ENCODE results near the gene MLEC. TPM values are rescaled to one million over a fixed set of nuclear protein-coding genes. Genes with fewer than 3 reads are reported as not detected.

The MLEC gene
- total RNA-seq, 1 donor from 2014 or later = 172 TPM

DNA sequence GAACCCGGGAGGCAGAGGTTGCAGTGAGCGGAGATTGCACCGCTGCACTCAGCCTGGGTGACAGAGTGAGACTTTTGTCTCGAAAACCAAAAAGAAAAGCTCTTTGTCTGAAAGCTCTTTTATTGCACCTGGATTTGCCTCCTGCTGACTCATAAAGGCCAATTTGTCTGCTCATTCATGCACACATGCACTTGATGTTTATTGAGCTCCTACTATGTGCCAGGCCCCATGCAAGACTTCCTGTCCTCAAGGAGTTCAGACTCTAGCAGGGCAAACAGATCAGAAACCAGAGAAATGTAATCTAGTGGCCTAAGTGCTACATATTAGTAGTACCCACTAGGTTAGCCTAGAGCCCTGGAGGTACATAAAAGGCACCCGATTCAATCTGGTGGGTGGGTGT, 16.3 kb upstream of the MLEC start:
- Mint-ChIP-seq H3K36me3 (no peaks in the 10 kb centered on the region), H3K27me3 (peaks cover 4% of the 10 kb centered on the region), H3K9me3 (no peaks in the 10 kb centered on the region), H3K27ac (no peak overlapping the region), H3K4me3 (no peak overlapping the region), H3K4me1 (ENCODE audit: unreplicated experiment) (peaks cover 7% of the 10 kb centered on the region)
- DNase-seq (ENCODE audit: extremely low spot score, unreplicated experiment) = no peak
- TF ChIP-seq, protein P1, sequence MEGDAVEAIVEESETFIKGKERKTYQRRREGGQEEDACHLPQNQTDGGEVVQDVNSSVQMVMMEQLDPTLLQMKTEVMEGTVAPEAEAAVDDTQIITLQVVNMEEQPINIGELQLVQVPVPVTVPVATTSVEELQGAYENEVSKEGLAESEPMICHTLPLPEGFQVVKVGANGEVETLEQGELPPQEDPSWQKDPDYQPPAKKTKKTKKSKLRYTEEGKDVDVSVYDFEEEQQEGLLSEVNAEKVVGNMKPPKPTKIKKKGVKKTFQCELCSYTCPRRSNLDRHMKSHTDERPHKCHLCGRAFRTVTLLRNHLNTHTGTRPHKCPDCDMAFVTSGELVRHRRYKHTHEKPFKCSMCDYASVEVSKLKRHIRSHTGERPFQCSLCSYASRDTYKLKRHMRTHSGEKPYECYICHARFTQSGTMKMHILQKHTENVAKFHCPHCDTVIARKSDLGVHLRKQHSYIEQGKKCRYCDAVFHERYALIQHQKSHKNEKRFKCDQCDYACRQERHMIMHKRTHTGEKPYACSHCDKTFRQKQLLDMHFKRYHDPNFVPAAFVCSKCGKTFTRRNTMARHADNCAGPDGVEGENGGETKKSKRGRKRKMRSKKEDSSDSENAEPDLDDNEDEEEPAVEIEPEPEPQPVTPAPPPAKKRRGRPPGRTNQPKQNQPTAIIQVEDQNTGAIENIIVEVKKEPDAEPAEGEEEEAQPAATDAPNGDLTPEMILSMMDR (conservative IDR thresholded peaks at IDR 0.05) = no peak

DNA sequence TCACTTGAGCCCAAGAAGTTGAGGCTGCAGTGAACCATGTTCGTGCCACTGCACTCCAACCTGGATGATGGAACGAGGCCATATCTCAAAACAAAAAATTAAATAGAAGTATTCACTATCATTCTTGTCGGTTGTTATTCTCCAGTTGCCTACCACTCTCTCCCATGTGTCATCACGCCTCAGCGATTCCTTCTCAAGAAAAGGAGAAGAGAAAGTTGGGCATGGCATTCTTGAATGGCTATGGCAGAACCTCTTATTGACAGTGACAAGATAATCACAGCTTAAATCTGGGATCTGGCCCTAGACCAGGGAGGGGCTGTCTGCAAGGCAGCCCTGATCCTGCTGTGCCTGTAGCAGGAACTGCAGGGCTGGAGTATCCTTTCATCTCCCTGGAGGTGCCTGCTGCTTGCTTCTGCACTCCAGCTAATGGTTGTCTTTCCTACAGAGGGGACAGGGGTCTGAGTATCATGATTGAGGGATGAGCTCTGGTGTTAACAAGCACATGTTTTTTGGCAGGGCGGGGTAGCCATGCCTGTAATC, 12.8 kb upstream of the MLEC start:
- DNase-seq (ENCODE audit: extremely low spot score, unreplicated experiment) = no peak
- Mint-ChIP-seq H3K27me3 (no peaks in the 10 kb centered on the region), H3K4me3 (no peak overlapping the region), H3K27ac (no peak overlapping the region), H3K36me3 (no peaks in the 10 kb centered on the region), H3K9me3 (no peaks in the 10 kb centered on the region), H3K4me1 (ENCODE audit: unreplicated experiment) (peaks cover 5% of the 10 kb centered on the region)
- TF ChIP-seq, protein P1 (conservative IDR thresholded peaks at IDR 0.05) = no peak

DNA sequence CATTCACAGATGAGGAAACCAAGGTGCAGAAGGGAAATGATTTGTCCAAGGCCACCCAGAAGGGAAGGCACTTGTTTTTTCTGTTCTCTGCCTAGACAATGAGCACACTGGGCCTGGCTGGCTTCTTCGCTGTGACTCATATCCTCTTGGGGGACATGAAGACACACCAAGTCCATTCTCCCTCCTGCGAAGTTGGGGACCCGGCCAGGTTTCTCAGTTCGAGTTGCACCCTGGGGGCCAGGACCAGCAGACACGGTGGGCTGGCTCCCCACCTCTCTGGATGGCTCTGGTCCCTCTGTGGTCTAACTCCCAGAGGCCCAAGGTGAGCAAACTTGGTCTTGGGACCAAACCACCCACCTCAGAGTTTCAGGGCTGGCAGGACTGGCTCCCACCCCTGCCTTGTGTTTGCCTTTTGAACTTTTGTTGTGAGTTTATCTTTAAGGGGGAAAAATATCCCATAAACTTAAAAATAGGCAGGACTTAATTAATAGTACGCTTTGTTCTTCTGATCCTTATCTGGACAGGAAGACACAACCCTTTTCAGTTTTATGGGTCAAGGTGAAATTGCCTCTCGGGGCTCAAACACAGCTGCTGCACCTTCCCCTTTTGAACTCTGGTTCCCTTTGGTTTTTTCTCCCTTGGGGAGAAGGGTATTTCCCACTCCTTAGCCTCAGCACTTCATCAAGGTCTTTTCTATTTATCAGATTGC, 9.0 kb upstream of the MLEC start:
- TF ChIP-seq, protein P1 (conservative IDR thresholded peaks at IDR 0.05) = no peak
- Mint-ChIP-seq H3K4me3 (no peak overlapping the region), H3K27me3 (no peaks in the 10 kb centered on the region), H3K9me3 (no peaks in the 10 kb centered on the region), H3K4me1 (ENCODE audit: unreplicated experiment) (no peaks in the 10 kb centered on the region), H3K36me3 (no peaks in the 10 kb centered on the region), H3K27ac (no peak overlapping the region)
- no peak for DNase-seq (ENCODE audit: extremely low spot score, unreplicated experiment)

DNA sequence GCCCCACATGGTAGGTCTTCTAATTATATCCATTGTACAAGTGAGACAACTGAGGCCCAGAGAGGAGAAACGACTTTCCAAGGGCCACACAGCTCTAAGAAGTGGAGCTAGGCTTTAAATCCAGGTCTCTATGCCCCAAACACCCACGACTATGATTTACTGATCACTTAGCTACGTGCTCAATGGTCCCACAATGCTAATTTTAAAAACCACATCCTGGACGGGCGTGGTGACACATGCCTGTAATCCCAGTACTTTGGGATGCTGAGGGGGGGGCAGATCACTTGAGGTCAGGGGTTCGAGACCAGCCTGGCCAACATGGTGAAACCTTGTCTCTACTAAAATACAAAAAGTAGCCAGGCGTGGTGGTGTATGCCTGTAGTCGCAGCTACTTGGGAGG, 8.4 kb upstream of the MLEC start:
- Mint-ChIP-seq H3K27me3 (no peaks in the 10 kb centered on the region), H3K36me3 (no peaks in the 10 kb centered on the region), H3K4me3 (no peak overlapping the region), H3K27ac (no peak overlapping the region), H3K9me3 (no peaks in the 10 kb centered on the region), H3K4me1 (ENCODE audit: unreplicated experiment) (no peaks in the 10 kb centered on the region)
- TF ChIP-seq, protein P1 (conservative IDR thresholded peaks at IDR 0.05) = no peak
- no peak for DNase-seq (ENCODE audit: extremely low spot score, unreplicated experiment)

DNA sequence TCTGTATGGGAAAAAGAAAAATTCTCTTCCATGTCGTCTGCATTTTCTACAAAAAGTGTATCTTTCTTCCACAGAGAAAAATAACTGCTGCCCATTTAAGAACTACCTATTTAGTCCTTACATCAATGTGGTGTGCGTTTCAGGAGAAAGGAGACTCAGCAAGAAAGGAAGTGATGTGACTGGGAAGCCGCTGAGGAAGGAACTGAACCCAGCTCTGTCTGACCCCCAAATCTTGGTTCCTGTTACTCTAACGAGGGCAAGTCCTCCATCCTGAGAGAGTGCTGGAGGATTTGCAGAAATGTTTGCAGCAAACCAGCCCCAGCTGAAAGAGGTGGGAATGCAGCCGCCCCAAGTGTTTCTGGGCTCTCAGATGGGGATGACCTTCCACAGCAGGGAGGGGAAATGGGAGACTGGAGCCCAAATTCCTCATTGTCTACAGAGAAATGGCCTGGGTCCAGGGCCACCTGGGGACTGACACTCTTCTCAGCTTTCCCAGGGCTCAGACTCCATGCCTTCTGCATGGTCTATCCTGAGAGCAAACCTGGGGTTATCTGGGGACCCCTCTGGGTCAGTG, 6.7 kb upstream of the MLEC start:
- no peaks in the 10 kb centered on the region for H3K9me3 Mint-ChIP-seq
- no peaks in the 10 kb centered on the region for H3K36me3 Mint-ChIP-seq
- TF ChIP-seq, protein P1 (conservative IDR thresholded peaks at IDR 0.05) = no peak
- H3K4me1 Mint-ChIP-seq (ENCODE audit: unreplicated experiment) = no peaks in the 10 kb centered on the region
- no peak overlapping the region for H3K27ac Mint-ChIP-seq
- no peak overlapping the region for H3K4me3 Mint-ChIP-seq
- H3K27me3 Mint-ChIP-seq = no peaks in the 10 kb centered on the region
- DNase-seq (ENCODE audit: extremely low spot score, unreplicated experiment) = no peak
